ENCODE results near the gene PNPLA8. TPM values are rescaled to one million over a fixed set of nuclear protein-coding genes. Genes with fewer than 3 reads are reported as not detected.
"Not testable (repeated sequence)": the region's sequence is repeated elsewhere in the genome, so short reads cannot be mapped to it uniquely, and the experiment has no call there.

Gene PNPLA8
- total RNA-seq, 1 donor from 2014 or later, result 26.3 TPM

GRCh38 chr7:108541478-108541877 lies 15.5 kb upstream of the PNPLA8 start:
- DNase-seq (ENCODE audit: low read depth), result no peak
- H3K4me3 ChIP-seq (ENCODE audit: low read depth, low read length), result no peak overlapping the region
- FAIRE-seq, result no peak

GRCh38 chr7:108538685-108539084 lies 12.8 kb upstream of the PNPLA8 start:
- H3K27me3 ChIP-seq (ENCODE audit: control insufficient read depth, insufficient read depth, low read length); DNase-seq (ENCODE audit: low read depth); H3K36me3 ChIP-seq (ENCODE audit: control insufficient read depth, insufficient read depth, low read length); H3K4me3 ChIP-seq (ENCODE audit: low read depth, low read length); FAIRE-seq: not testable (repeated sequence)

More at GRCh38 chr7:108541478-108541877, 15.5 kb upstream of the PNPLA8 start:
- Histone ChIP-seq H3K36me3 (ENCODE audit: control insufficient read depth, insufficient read depth, low read length) (no peaks in the 10 kb centered on the region), H3K27me3 (ENCODE audit: control insufficient read depth, insufficient read depth, low read length) (no peaks in the 10 kb centered on the region)
- TF ChIP-seq CTCF (IDR thresholded peaks at IDR 0.05; ENCODE audit: insufficient read depth, low read length, severe bottlenecking), result no peak

GRCh38 chr7:108538236-108538635 lies 12.3 kb upstream of the PNPLA8 start:
- not testable (repeated sequence) for DNase-seq (ENCODE audit: low read depth); H3K4me3 ChIP-seq (ENCODE audit: low read depth, low read length); FAIRE-seq; H3K36me3 ChIP-seq (ENCODE audit: control insufficient read depth, insufficient read depth, low read length); H3K27me3 ChIP-seq (ENCODE audit: control insufficient read depth, insufficient read depth, low read length)

GRCh38 chr7:108537229-108537628 lies 11.3 kb upstream of the PNPLA8 start:
- FAIRE-seq (no peak), DNase-seq (ENCODE audit: low read depth) (no peak)
- no peak for TF ChIP-seq CTCF (IDR thresholded peaks at IDR 0.05; ENCODE audit: insufficient read depth, low read length, severe bottlenecking)
- no peak overlapping the region for H3K4me3 ChIP-seq (ENCODE audit: low read depth, low read length)
- H3K36me3 ChIP-seq (ENCODE audit: control insufficient read depth, insufficient read depth, low read length), result no peaks in the 10 kb centered on the region
- H3K27me3 ChIP-seq (ENCODE audit: control insufficient read depth, insufficient read depth, low read length), result no peaks in the 10 kb centered on the region

GRCh38 chr7:108535744-108536143 lies 9.8 kb upstream of the PNPLA8 start:
- FAIRE-seq (no peak), DNase-seq (ENCODE audit: low read depth) (no peak)
- no peak for TF ChIP-seq CTCF (IDR thresholded peaks at IDR 0.05; ENCODE audit: insufficient read depth, low read length, severe bottlenecking)
- Histone ChIP-seq H3K36me3 (ENCODE audit: control insufficient read depth, insufficient read depth, low read length) (no peaks in the 10 kb centered on the region), H3K27me3 (ENCODE audit: control insufficient read depth, insufficient read depth, low read length) (no peaks in the 10 kb centered on the region), H3K4me3 (ENCODE audit: low read depth, low read length) (no peak overlapping the region)

GRCh38 chr7:108535257-108535656 lies 9.3 kb upstream of the PNPLA8 start:
- no peak for TF ChIP-seq CTCF (IDR thresholded peaks at IDR 0.05; ENCODE audit: insufficient read depth, low read length, severe bottlenecking)
- DNase-seq (ENCODE audit: low read depth) (no peak), FAIRE-seq (no peak)
- Histone ChIP-seq H3K27me3 (ENCODE audit: control insufficient read depth, insufficient read depth, low read length) (no peaks in the 10 kb centered on the region), H3K36me3 (ENCODE audit: control insufficient read depth, insufficient read depth, low read length) (no peaks in the 10 kb centered on the region), H3K4me3 (ENCODE audit: low read depth, low read length) (no peak overlapping the region)

GRCh38 chr7:108533712-108534111 lies 7.8 kb upstream of the PNPLA8 start:
- DNase-seq (ENCODE audit: low read depth) (no peak), FAIRE-seq (no peak)
- H3K4me3 ChIP-seq (ENCODE audit: low read depth, low read length), result no peak overlapping the region
- TF ChIP-seq CTCF (IDR thresholded peaks at IDR 0.05; ENCODE audit: insufficient read depth, low read length, severe bottlenecking), result no peak
- no peaks in the 10 kb centered on the region for H3K27me3 ChIP-seq (ENCODE audit: control insufficient read depth, insufficient read depth, low read length)
- H3K36me3 ChIP-seq (ENCODE audit: control insufficient read depth, insufficient read depth, low read length), result no peaks in the 10 kb centered on the region

All from bronchial epithelial cell (primary cell).